B cell (primary cell): Measurements from ENCODE around the gene CACNB2. TPM values are rescaled to one million over a fixed set of nuclear protein-coding genes. Genes with fewer than 3 reads are reported as not detected.

Source experiments
- ATAC-seq: fragments of 200-7000 bp; cut with Tn5 transposase; one replicate; pipeline ENCODE4 v1.10.0; 2021; ENCODE audit warnings: low read depth, mild to moderate bottlenecking, moderate number of reproducible peaks, moderate library complexity
- CTCF ChIA-PET: fragments of 350-600 bp; sonication (Branson Sonifier 250); formaldehyde crosslinking; loops from one replicate; lab custom pipeline; 2021; ENCODE audit warnings: antibody characterized with exemption, inconsistent platforms; lab: Charles Lee
- POLR2A ChIA-PET: fragments of 350-600 bp; sonication (Branson Sonifier 250); formaldehyde crosslinking; loops from one replicate; lab custom pipeline; 2021; ENCODE audit warnings: antibody characterized with exemption; lab: Charles Lee
- DNase-seq: peaks from one replicate; pipeline ENCODE4 v3.0.0; 2013
- H2AFZ ChIP-seq: 2 replicates; pipeline ENCODE4 v1.6.1; 2012; ENCODE audit warnings: mild to moderate bottlenecking, low read depth, low read length; ENCODE audit not compliant: insufficient read depth, poor library complexity, severe bottlenecking
- H3K27ac ChIP-seq, 2 donors: 1 replicate in 1 of 2; 2 replicates in 1 of 2; pipeline ENCODE4 v1.5.1; 2012 to 2013; ENCODE audit warnings: low read length in 2 of 2, mild to moderate bottlenecking in 2 of 2, moderate library complexity in 1 of 2
- H3K27me3 ChIP-seq, 4 experiments: fragments of 200-600 bp in 1 of 4; sonication (generic) in 1 of 4; replicated peaks in 1 of 4; 1 replicate in 2 of 4; 2 replicates in 2 of 4; pipeline versions ENCODE4 v1.6.1 to v1.7.0; 2013 to 2016; ENCODE audit warnings: low read length in 3 of 4, mild to moderate bottlenecking in 2 of 4, mixed read lengths in 1 of 4, moderate library complexity in 1 of 4; ENCODE audit not compliant: insufficient read depth in 4 of 4, control insufficient read depth in 3 of 4; ENCODE audit errors: control extremely low read depth in 1 of 4
- H3K36me3 ChIP-seq, 2 experiments: replicated peaks in 1 of 2; 1 replicate in 1 of 2; 2 replicates in 1 of 2; pipeline versions ENCODE4 v1.6.1 to v1.7.1; 2013; ENCODE audit warnings: low read length in 1 of 2; ENCODE audit not compliant: insufficient read depth in 2 of 2, control insufficient read depth in 1 of 2; ENCODE audit errors: control extremely low read depth in 1 of 2, extremely low read depth in 1 of 2
- H3K4me1 ChIP-seq, 2 donors: fragments of 200-600 bp in 1 of 2; sonication (generic) in 1 of 2; 1 replicate in 1 of 2; 2 replicates in 1 of 2; pipeline versions ENCODE4 v1.5.1 to v1.6.1; 2013 to 2017; ENCODE audit warnings: low read length in 2 of 2; ENCODE audit not compliant: control insufficient read depth in 2 of 2, insufficient read depth in 2 of 2
- H3K4me2 ChIP-seq: replicated peaks from 2 replicates; pipeline ENCODE3; 2012; ENCODE audit warnings: mild to moderate bottlenecking, low read depth, low read length; ENCODE audit not compliant: poor library complexity, severe bottlenecking
- H3K4me3 ChIP-seq, 5 experiments: fragments of 200-600 bp in 1 of 5; sonication (generic) in 1 of 5; 1 replicate in 3 of 5; 2 replicates in 2 of 5; pipeline versions ENCODE4 v1.5.1 to v1.7.0; 2011 to 2016; ENCODE audit warnings: low read length in 4 of 5, mild to moderate bottlenecking in 4 of 5, low read depth in 2 of 5, control low read depth in 1 of 5, moderate library complexity in 1 of 5; ENCODE audit not compliant: insufficient read depth in 1 of 5; ENCODE audit errors: control extremely low read depth in 1 of 5, extremely low read depth in 1 of 5
- H3K79me2 ChIP-seq: fragments of 200-600 bp; sonication (generic); one replicate; pipeline ENCODE4 v1.6.0; 2016; ENCODE audit warnings: low read length; ENCODE audit not compliant: control insufficient read depth, insufficient read depth
- H3K9ac ChIP-seq: fragments of 200-600 bp; sonication (generic); 2 replicates; pipeline ENCODE4 v1.6.1; 2017; ENCODE audit warnings: mild to moderate bottlenecking, low read length, moderate library complexity
- H3K9me3 ChIP-seq, 3 donors: one replicate each; pipeline versions ENCODE4 v1.6.1 to v1.7.1; 2013; ENCODE audit warnings: low read length in 2 of 3; ENCODE audit not compliant: control insufficient read depth in 2 of 3, insufficient read depth in 1 of 3; ENCODE audit errors: control extremely low read depth in 1 of 3
- H4K20me1 ChIP-seq: 2 replicates; pipeline ENCODE4 v1.6.0; 2012; ENCODE audit warnings: mild to moderate bottlenecking, low read length; ENCODE audit not compliant: insufficient read depth, control insufficient read depth, poor library complexity, severe bottlenecking
- H3K27ac Mint-ChIP-seq: one replicate; pipeline ENCODE4 v1.8.0; 2021; ENCODE audit warnings: mixed read lengths
- H3K27me3 Mint-ChIP-seq: one replicate; pipeline ENCODE4 v1.8.0; 2021; ENCODE audit warnings: mixed read lengths
- H3K4me1 Mint-ChIP-seq: one replicate; pipeline ENCODE4 v1.8.0; 2021; ENCODE audit warnings: mixed read lengths
- H3K4me3 Mint-ChIP-seq: one replicate; pipeline ENCODE4 v1.8.0; 2021; ENCODE audit warnings: mixed read lengths
- H3K9me3 Mint-ChIP-seq: one replicate; pipeline ENCODE4 v1.8.0; 2022; ENCODE audit warnings: mixed read lengths; ENCODE audit not compliant: insufficient read depth
- CTCF ChIP-seq: fragments of 200-600 bp; IDR thresholded peaks from one replicate; pipeline ENCODE4 v1.8.0; 2022; ENCODE audit warnings: antibody characterized with exemption, mild to moderate bottlenecking
- EZH2 ChIP-seq: IDR thresholded peaks from 2 replicates; pipeline ENCODE4 v1.6.1; 2012; ENCODE audit warnings: borderline replicate concordance, low read depth, mild to moderate bottlenecking, moderate library complexity, low read length; ENCODE audit not compliant: insufficient read depth, poor library complexity, severe bottlenecking
- WGBS: methylation state at CpG from one replicate; pipeline ENCODE4 v1.1.5; 2013; ENCODE audit warnings: missing lambda C conversion rate; ENCODE audit not compliant: insufficient coverage; 5-methylcytosine and 5-hydroxymethylcytosine counted together
- intact Hi-C: fragments of 100-400 bp; cut with micrococcal nuclease; formaldehyde crosslinking; loops from one replicate; pipeline ENCODE4 v1.10.0; 2022
- polyA plus RNA-seq: library from polyadenylated mRNA; depleted of rRNA; stranded (reverse); fragments of >200 nt; gene quantifications from 2 replicates; pipeline ENCODE4 v1.2.3, GENCODE V29; 2012
- total RNA-seq, 2 donors: library from RNA; stranded (reverse); fragments of 120-200 nt in 1 of 2; gene quantifications; 1 replicate in 1 of 2; 2 replicates in 1 of 2; pipeline versions ENCODE4 v1.2.3 to v1.2.4, GENCODE V29; 2013 to 2022

Gene CACNB2
- total and polyA plus RNA-seq, 2 donors (not counting 1 experiment from before 2014, with no cell fraction given) = not detected

GRCh38 chr10:18236756-18237155 lies 96.5 kb downstream of the CACNB2 start:
- Mint-ChIP-seq H3K4me1 (no peaks in the 10 kb centered on the region), H3K27me3 (no peaks in the 10 kb centered on the region), H3K4me3 (no peak overlapping the region), H3K9me3 (no peaks in the 10 kb centered on the region), H3K27ac (no peak overlapping the region)
- WGBS = 82% methylated on average over 2 of the region's 3 CpGs
- Histone ChIP-seq H3K4me3 (no peak overlapping the region), H3K36me3 (no peaks in the 10 kb centered on the region), H3K9me3 (no peaks in the 10 kb centered on the region), H3K4me1 (no peaks in the 10 kb centered on the region), H3K4me2 (no peak overlapping the region), H4K20me1 (no peaks in the 10 kb centered on the region), H3K27ac (no peak overlapping the region), H3K27me3 (no peaks in the 10 kb centered on the region), H3K79me2 (no peaks in the 10 kb centered on the region), H2AFZ (no peak overlapping the region), H3K9ac (no peak overlapping the region)
- ChIA-PET POLR2A (no interaction called here), CTCF (no interaction called here)
- ATAC-seq (no peak), DNase-seq (no peak)
- intact Hi-C loops = loop anchor here (5.0 kb wide), 1 partner anchor 629 kb away; no protein-coding TSS in a partner anchor
- TF ChIP-seq CTCF = no peak
- no peak for TF ChIP-seq EZH2

- H4K20me1 ChIP-seq = no peaks in the 10 kb centered on the region
- H3K9me3 Mint-ChIP-seq = no peaks in the 10 kb centered on the region
- H3K4me1 Mint-ChIP-seq = no peaks in the 10 kb centered on the region
- H3K36me3 ChIP-seq = no peaks in the 10 kb centered on the region
- no peak overlapping the region for H3K9ac ChIP-seq
- CTCF ChIA-PET = interaction anchor here (1.0 kb wide), 1 partner anchor 12 kb away, joined by 3 read pairs; no protein-coding TSS in a partner anchor
- DNase-seq = peak; percentile 8
- intact Hi-C loops = loop anchor here (5.0 kb wide), 1 partner anchor 632 kb away; no protein-coding TSS in a partner anchor
- TF ChIP-seq EZH2 = no peak
- peak; percentile 31 for TF ChIP-seq CTCF
- ATAC-seq = no peak
- 33% methylated on average over 1 of the region's 8 CpGs for WGBS
- no peak overlapping the region for H3K27ac Mint-ChIP-seq
- no peaks in the 10 kb centered on the region for H3K9me3 ChIP-seq
- no peak overlapping the region for H3K4me3 Mint-ChIP-seq
- no peak overlapping the region for H2AFZ ChIP-seq
- no peak overlapping the region for H3K4me2 ChIP-seq
- POLR2A ChIA-PET = no interaction called here
- H3K4me1 ChIP-seq = no peaks in the 10 kb centered on the region
- H3K4me3 ChIP-seq = no peak overlapping the region
- H3K27me3 ChIP-seq = no peaks in the 10 kb centered on the region
- no peaks in the 10 kb centered on the region for H3K27me3 Mint-ChIP-seq
- no peak overlapping the region for H3K27ac ChIP-seq
- no peaks in the 10 kb centered on the region for H3K79me2 ChIP-seq
These were observed 98.8 kb downstream of the CACNB2 start for GRCh38 chr10:18238870-18239485.
